SK-N-SH (cell line): ENCODE measurements around the gene PTPRN. TPM values are rescaled to one million over a fixed set of nuclear protein-coding genes. Genes with fewer than 3 reads are reported as not detected.

Experiments
- CTCF ChIA-PET: fragments of 300-600, 350-600 bp; formaldehyde crosslinking; extraction: SDS; loops from one replicate; lab custom pipeline; 2021; lab: Yijun Ruan, JAX
- POLR2A ChIA-PET: fragments of 350-600 bp; sonication (Branson Sonifier 250); formaldehyde crosslinking; extraction: SDS; loops from one replicate; lab custom pipeline; 2020; ENCODE audit warnings: antibody characterized with exemption, inconsistent platforms; lab: Yijun Ruan, JAX
- DNase-seq: peaks from one replicate; pipeline ENCODE4 v3.0.0; 2012
- H2AFZ ChIP-seq: fragments of 200-600 bp; sonication (generic); 2 replicates; pipeline ENCODE4 v1.8.1; 2016; ENCODE audit warnings: antibody characterized with exemption, mild to moderate bottlenecking, low read depth
- H3F3A ChIP-seq: fragments of 200-600 bp; sonication (generic); replicated peaks from 2 replicates; pipeline ENCODE3; 2016; ENCODE audit warnings: antibody characterized with exemption, mild to moderate bottlenecking; ENCODE audit not compliant: insufficient read depth
- H3K27ac ChIP-seq, 2 experiments: fragments of 200-500 bp in 1 of 2; fragments of 200-600 bp in 1 of 2; sonication (Bioruptor generic) in 1 of 2; sonication (generic), shearing (Covaris generic) in 1 of 2; 2 replicates each; pipeline versions ENCODE4 v1.5.1 to v1.6.1; 2014 to 2016; ENCODE audit warnings: low read depth in 2 of 2, inconsistent platforms in 1 of 2, low read length in 1 of 2, mild to moderate bottlenecking in 1 of 2, mixed read lengths in 1 of 2
- H3K27me3 ChIP-seq: fragments of 200-600 bp; sonication (generic), shearing (Covaris generic); 2 replicates; pipeline ENCODE4 v1.6.1; 2016; ENCODE audit warnings: mixed run types; ENCODE audit not compliant: insufficient read depth
- H3K36me3 ChIP-seq, 2 experiments: fragments of 200-500 bp in 1 of 2; fragments of 200-600 bp in 1 of 2; sonication (Bioruptor generic) in 1 of 2; sonication (generic) in 1 of 2; replicated peaks in 1 of 2; 2 replicates each; pipeline versions ENCODE3 to v1.5.1; 2014 to 2016; ENCODE audit warnings: low read length in 1 of 2, mild to moderate bottlenecking in 1 of 2; ENCODE audit not compliant: insufficient read depth in 2 of 2, control insufficient read depth in 1 of 2
- H3K4me1 ChIP-seq, 2 experiments: fragments of 200-500 bp in 1 of 2; fragments of 200-600 bp in 1 of 2; sonication (Bioruptor generic) in 1 of 2; sonication (generic), shearing (Covaris generic) in 1 of 2; 2 replicates each; pipeline versions ENCODE4 v1.5.1 to v1.6.1; 2014 to 2016; ENCODE audit warnings: low read depth in 1 of 2, low read length in 1 of 2, mixed run types in 1 of 2; ENCODE audit not compliant: insufficient read depth in 2 of 2, control insufficient read depth in 1 of 2
- H3K4me2 ChIP-seq: fragments of 200-600 bp; sonication (generic), shearing (Covaris generic); 2 replicates; pipeline ENCODE4 v1.6.1; 2017; ENCODE audit warnings: mixed run types
- H3K4me3 ChIP-seq, 2 experiments: fragments of 200-500 bp in 1 of 2; fragments of 200-600 bp in 1 of 2; sonication (Bioruptor generic) in 1 of 2; sonication (generic), shearing (Covaris generic) in 1 of 2; 2 replicates each; pipeline versions ENCODE4 v1.5.1 to v1.8.1; 2014 to 2016; ENCODE audit warnings: low read depth in 2 of 2, inconsistent platforms in 1 of 2, low read length in 1 of 2, mild to moderate bottlenecking in 1 of 2, mixed read lengths in 1 of 2, moderate library complexity in 1 of 2
- H3K79me2 ChIP-seq: fragments of 200-600 bp; sonication (generic); 2 replicates; pipeline ENCODE4 v1.8.1; 2017; ENCODE audit warnings: mild to moderate bottlenecking; ENCODE audit not compliant: insufficient read depth
- H3K9ac ChIP-seq: fragments of 200-600 bp; sonication (generic); 2 replicates; pipeline ENCODE4 v1.6.1; 2017; ENCODE audit warnings: mixed run types
- H3K9me2 ChIP-seq: fragments of 200-600 bp; sonication (generic); 2 replicates; pipeline ENCODE4 v1.6.1; 2017; ENCODE audit warnings: mixed run types
- H3K9me3 ChIP-seq: fragments of 200-600 bp; sonication (generic); 2 replicates; pipeline ENCODE4 v1.6.1; 2017; ENCODE audit warnings: mixed run types, mild to moderate bottlenecking, moderate library complexity
- H4K20me1 ChIP-seq: fragments of 200-600 bp; sonication (generic); 2 replicates; pipeline ENCODE4 v1.6.1; 2017; ENCODE audit warnings: mild to moderate bottlenecking, mixed run types; ENCODE audit not compliant: insufficient read depth
- CHD2 ChIP-seq: fragments of 150-350 bp; IDR thresholded peaks from 2 replicates; pipeline ENCODE4 v1.6.1; 2018; ENCODE audit warnings: low read length; ENCODE audit not compliant: partially characterized antibody
- CTCF ChIP-seq: fragments of 200-600 bp; sonication (generic); IDR thresholded peaks from 2 replicates; pipeline ENCODE4 v1.6.1; 2017; ENCODE audit warnings: antibody characterized with exemption, mild to moderate bottlenecking, moderate library complexity
- GABPA ChIP-seq: IDR thresholded peaks from 2 replicates; pipeline ENCODE4 v1.4.0; 2012; ENCODE audit warnings: low read depth, mild to moderate bottlenecking
- JUND ChIP-seq: IDR thresholded peaks from 2 replicates; pipeline ENCODE4 v1.4.0; 2012
- MAX ChIP-seq: IDR thresholded peaks from 2 replicates; pipeline ENCODE4 v1.4.0; 2012; ENCODE audit warnings: low read depth
- MXI1 ChIP-seq: IDR thresholded peaks from 2 replicates; pipeline ENCODE4 v1.6.1; 2012; ENCODE audit warnings: mild to moderate bottlenecking, low read depth, low read length, improper control_type of control experiment
- RAD21 ChIP-seq: IDR thresholded peaks from 2 replicates; pipeline ENCODE4 v1.6.1; 2012; ENCODE audit warnings: mild to moderate bottlenecking, low read length
- SMC3 ChIP-seq: IDR thresholded peaks from 2 replicates; pipeline ENCODE4 v1.6.1; 2012; ENCODE audit warnings: low read depth, low read length, improper control_type of control experiment
- TAF1 ChIP-seq: IDR thresholded peaks from 2 replicates; pipeline ENCODE4 v1.6.1; 2012; ENCODE audit warnings: low read depth, mild to moderate bottlenecking, low read length, moderate library complexity, borderline replicate concordance
- TEAD4 ChIP-seq: IDR thresholded peaks from 2 replicates; pipeline ENCODE4 v1.4.0; 2012; ENCODE audit warnings: mild to moderate bottlenecking, borderline replicate concordance; ENCODE audit not compliant: insufficient read depth
- WGBS: methylation state at CpG from one replicate; pipeline ENCODE4 v1.1.6; 2017; ENCODE audit warnings: low lambda C conversion rate; 5-methylcytosine and 5-hydroxymethylcytosine counted together
- polyA plus RNA-seq, 3 experiments: library from polyadenylated mRNA; depleted of rRNA; stranded (reverse); fragments of >200 nt; gene quantifications; 2 replicates each; pipeline ENCODE4 v1.2.3, GENCODE V29; 2012

Gene PTPRN
- polyA plus RNA-seq, 1 of the 3 experiments (the other 2 are of a cell fraction): 9.5 TPM

- peak overlapping the region; percentile 88 to 91; a peak in 3 of 4 replicates for H3K27ac ChIP-seq
- H3F3A ChIP-seq: peaks cover 18% of the 10 kb centered on the region
- CTCF ChIA-PET: interaction anchor here (0.5 to 15.4 kb wide), 45 partner anchors 9 to 390 kb away, joined by 3 to 312 read pairs (median 5); partner anchors contain the start of genes ABCB6, ANKZF1, CHPF and GLB1L
- peak overlapping the region in 1 of 2 experiments; percentile 21; a peak in 3 of 4 replicates for H3K4me3 ChIP-seq
- peaks cover 14 to 20% of the 10 kb centered on the region in 2 experiments for H3K36me3 ChIP-seq
- H3K9me3 ChIP-seq: no peaks in the 10 kb centered on the region
- H3K79me2 ChIP-seq: peaks cover 9% of the 10 kb centered on the region; the same call in 1 of the 2 replicates
- DNase-seq: peak; percentile 81
- peak overlapping the region; percentile 80; the same call in 1 of the 2 replicates for H2AFZ ChIP-seq
- H4K20me1 ChIP-seq: no peaks in the 10 kb centered on the region
- no peaks in the 10 kb centered on the region for H3K9me2 ChIP-seq
- peak overlapping the region; percentile 87 for H3K9ac ChIP-seq
- 43% methylated on average over 22 of the region's 25 CpGs for WGBS
- TF ChIP-seq CTCF (peak; percentile 94), TAF1 (0 out of 2 replicates have a peak, but pooled peaks have one; percentile 7), TEAD4 (no peak), MXI1 (peak; percentile 20; the same call in 1 of the 2 replicates), SMC3 (peak; percentile 57), CHD2 (peak; percentile 19), RAD21 (peak; percentile 73), GABPA (no peak)
- peak overlapping the region; percentile 95 for H3K4me2 ChIP-seq
- H3K27me3 ChIP-seq: no peaks in the 10 kb centered on the region
- H3K4me1 ChIP-seq: peaks cover 24 to 27% of the 10 kb centered on the region in 2 experiments
- POLR2A ChIA-PET: interaction anchor here (1.0 to 1.6 kb wide), 7 partner anchors 8 to 111 kb away, joined by 3 to 6 read pairs (median 5); partner anchors contain the start of genes ABCB6, CNPPD1, GLB1L and STK16
Measured at GRCh38 chr2:219277703-219278654, 31.2 kb downstream of the PTPRN start.

- Histone ChIP-seq H3K4me2 (peak overlapping the region; percentile 49), H3K9ac (peak overlapping the region; percentile 52; the same call in 1 of the 2 replicates), H3K4me1 (peaks cover 21 to 26% of the 10 kb centered on the region in 2 experiments), H4K20me1 (no peaks in the 10 kb centered on the region), H3K27ac (peak overlapping the region in 1 of 2 experiments; percentile 59; a peak in 2 of 4 replicates), H2AFZ (peak overlapping the region; percentile 55; the same call in 1 of the 2 replicates), H3K4me3 (0 out of 4 replicates have a peak overlapping the region, but pooled peaks of 1 of the 2 experiments have one; percentile 1), H3K36me3 (no peaks in the 10 kb centered on the region), H3F3A (peaks cover 18% of the 10 kb centered on the region), H3K79me2 (no peaks in the 10 kb centered on the region), H3K9me2 (no peaks in the 10 kb centered on the region), H3K9me3 (no peaks in the 10 kb centered on the region), H3K27me3 (no peaks in the 10 kb centered on the region)
- POLR2A ChIA-PET: interaction anchor here (0.6 to 1.0 kb wide), 2 partner anchors 56 to 190 kb away, joined by 3 to 4 read pairs; no protein-coding TSS in a partner anchor
- no peak for DNase-seq
- TF ChIP-seq JUND (peak; percentile 30; the same call in 1 of the 2 replicates), MAX (no peak)
- CTCF ChIA-PET: interaction anchor here (0.9 to 15.4 kb wide), 4 partner anchors 18 to 170 kb away, joined by 3 to 312 read pairs (median 6); no protein-coding TSS in a partner anchor
- 51% methylated on average over 6 of the region's 6 CpGs for WGBS
Measured at GRCh38 chr2:219274361-219274921, 34.8 kb downstream of the PTPRN start.
